GM23338 (cell line): Measurements from ENCODE around the gene CYYR1.

ENCODE experiments used
- CREB1 ChIP-seq: fragments of 250-450 bp; sonication (Bioruptor Pico); IDR thresholded peaks from 2 replicates; pipeline ENCODE4 v1.5.0; 2020; ENCODE audit warnings: low read depth, mild to moderate bottlenecking, moderate library complexity
- EZH2 ChIP-seq: fragments of 200-600 bp; sonication (generic); IDR thresholded peaks from one replicate; pipeline ENCODE4 v1.8.0; 2017; ENCODE audit warnings: antibody characterized with exemption, mild to moderate bottlenecking, low read depth; ENCODE audit not compliant: unreplicated experiment
- EZH2phosphoT487 ChIP-seq: fragments of 200-600 bp; sonication (generic); IDR thresholded peaks from one replicate; pipeline ENCODE4 v1.8.1; 2018; ENCODE audit warnings: antibody characterized with exemption; ENCODE audit not compliant: unreplicated experiment
- JUNB ChIP-seq: IDR thresholded peaks from one replicate; pipeline ENCODE4 v1.6.1; 2016; ENCODE audit warnings: antibody characterized with exemption; ENCODE audit not compliant: unreplicated experiment
- NANOG ChIP-seq: IDR thresholded peaks from 2 replicates; pipeline ENCODE4 v1.6.1; 2016; ENCODE audit warnings: antibody characterized with exemption, borderline replicate concordance
- POLR2AphosphoS5 ChIP-seq: IDR thresholded peaks from 2 replicates; pipeline ENCODE4 v1.6.1; 2016; ENCODE audit warnings: antibody characterized with exemption, low read depth
- STAT1 ChIP-seq: IDR thresholded peaks from one replicate; pipeline ENCODE4 v1.6.1; 2016; ENCODE audit warnings: antibody characterized with exemption; ENCODE audit not compliant: unreplicated experiment
- ZNF114 ChIP-seq: fragments of 250-450 bp; sonication (Bioruptor Pico); IDR thresholded peaks from 2 replicates; pipeline ENCODE4 v1.5.0; 2020; ENCODE audit warnings: mild to moderate bottlenecking, moderate library complexity
- ZNF331 ChIP-seq: fragments of 250-450 bp; sonication (Bioruptor Pico); IDR thresholded peaks from 2 replicates; pipeline ENCODE4 v1.5.0; 2020; ENCODE audit warnings: low read depth, mild to moderate bottlenecking, moderate library complexity
- TF ChIP-seq, protein P1 (sequence below): IDR thresholded peaks from one replicate; pipeline ENCODE4 v1.6.1; 2018; ENCODE audit warnings: antibody characterized with exemption; ENCODE audit not compliant: unreplicated experiment
- TF ChIP-seq, protein P2 (sequence below), 2 experiments: fragments of 200-600 bp in 1 of 2; sonication (generic) in 1 of 2; conservative IDR thresholded peaks; 2 replicates each; pipeline versions ENCODE4 v1.5.1 to v1.6.1; 2016 to 2017; ENCODE audit warnings: antibody characterized with exemption in 2 of 2, low read depth in 2 of 2, mild to moderate bottlenecking in 2 of 2, moderate library complexity in 1 of 2
- TF ChIP-seq, protein P3 (sequence below): IDR thresholded peaks from 2 replicates; pipeline ENCODE4 v1.6.1; 2016; ENCODE audit warnings: antibody characterized with exemption

DNA sequence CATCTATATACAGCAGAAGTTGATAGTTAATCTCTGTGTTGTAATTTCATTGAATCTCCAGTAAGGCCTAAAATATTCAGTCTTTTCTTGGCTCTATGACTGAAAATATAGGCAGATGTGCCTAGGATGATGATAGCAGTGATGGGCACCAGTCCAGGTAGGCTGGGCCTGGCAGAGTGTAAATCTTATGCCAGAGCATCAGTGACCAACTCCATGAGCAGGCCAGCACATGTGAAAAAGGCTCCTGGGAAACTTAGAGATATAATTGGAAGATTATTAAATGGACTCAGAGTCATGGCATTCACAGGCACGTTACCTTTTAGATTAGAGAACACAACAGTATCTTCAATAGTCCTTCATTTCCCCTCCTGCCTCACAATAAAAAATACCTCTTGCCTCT lies 20.7 kb upstream of the CYYR1 start:
- TF ChIP-seq EZH2phosphoT487, result no peak
- no peak for TF ChIP-seq ZNF114 (CRISPR knock-in tag)
- TF ChIP-seq, protein P1, sequence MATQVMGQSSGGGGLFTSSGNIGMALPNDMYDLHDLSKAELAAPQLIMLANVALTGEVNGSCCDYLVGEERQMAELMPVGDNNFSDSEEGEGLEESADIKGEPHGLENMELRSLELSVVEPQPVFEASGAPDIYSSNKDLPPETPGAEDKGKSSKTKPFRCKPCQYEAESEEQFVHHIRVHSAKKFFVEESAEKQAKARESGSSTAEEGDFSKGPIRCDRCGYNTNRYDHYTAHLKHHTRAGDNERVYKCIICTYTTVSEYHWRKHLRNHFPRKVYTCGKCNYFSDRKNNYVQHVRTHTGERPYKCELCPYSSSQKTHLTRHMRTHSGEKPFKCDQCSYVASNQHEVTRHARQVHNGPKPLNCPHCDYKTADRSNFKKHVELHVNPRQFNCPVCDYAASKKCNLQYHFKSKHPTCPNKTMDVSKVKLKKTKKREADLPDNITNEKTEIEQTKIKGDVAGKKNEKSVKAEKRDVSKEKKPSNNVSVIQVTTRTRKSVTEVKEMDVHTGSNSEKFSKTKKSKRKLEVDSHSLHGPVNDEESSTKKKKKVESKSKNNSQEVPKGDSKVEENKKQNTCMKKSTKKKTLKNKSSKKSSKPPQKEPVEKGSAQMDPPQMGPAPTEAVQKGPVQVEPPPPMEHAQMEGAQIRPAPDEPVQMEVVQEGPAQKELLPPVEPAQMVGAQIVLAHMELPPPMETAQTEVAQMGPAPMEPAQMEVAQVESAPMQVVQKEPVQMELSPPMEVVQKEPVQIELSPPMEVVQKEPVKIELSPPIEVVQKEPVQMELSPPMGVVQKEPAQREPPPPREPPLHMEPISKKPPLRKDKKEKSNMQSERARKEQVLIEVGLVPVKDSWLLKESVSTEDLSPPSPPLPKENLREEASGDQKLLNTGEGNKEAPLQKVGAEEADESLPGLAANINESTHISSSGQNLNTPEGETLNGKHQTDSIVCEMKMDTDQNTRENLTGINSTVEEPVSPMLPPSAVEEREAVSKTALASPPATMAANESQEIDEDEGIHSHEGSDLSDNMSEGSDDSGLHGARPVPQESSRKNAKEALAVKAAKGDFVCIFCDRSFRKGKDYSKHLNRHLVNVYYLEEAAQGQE, result no peak
- no peak for TF ChIP-seq ZNF331
- TF ChIP-seq, protein P2, sequence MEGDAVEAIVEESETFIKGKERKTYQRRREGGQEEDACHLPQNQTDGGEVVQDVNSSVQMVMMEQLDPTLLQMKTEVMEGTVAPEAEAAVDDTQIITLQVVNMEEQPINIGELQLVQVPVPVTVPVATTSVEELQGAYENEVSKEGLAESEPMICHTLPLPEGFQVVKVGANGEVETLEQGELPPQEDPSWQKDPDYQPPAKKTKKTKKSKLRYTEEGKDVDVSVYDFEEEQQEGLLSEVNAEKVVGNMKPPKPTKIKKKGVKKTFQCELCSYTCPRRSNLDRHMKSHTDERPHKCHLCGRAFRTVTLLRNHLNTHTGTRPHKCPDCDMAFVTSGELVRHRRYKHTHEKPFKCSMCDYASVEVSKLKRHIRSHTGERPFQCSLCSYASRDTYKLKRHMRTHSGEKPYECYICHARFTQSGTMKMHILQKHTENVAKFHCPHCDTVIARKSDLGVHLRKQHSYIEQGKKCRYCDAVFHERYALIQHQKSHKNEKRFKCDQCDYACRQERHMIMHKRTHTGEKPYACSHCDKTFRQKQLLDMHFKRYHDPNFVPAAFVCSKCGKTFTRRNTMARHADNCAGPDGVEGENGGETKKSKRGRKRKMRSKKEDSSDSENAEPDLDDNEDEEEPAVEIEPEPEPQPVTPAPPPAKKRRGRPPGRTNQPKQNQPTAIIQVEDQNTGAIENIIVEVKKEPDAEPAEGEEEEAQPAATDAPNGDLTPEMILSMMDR (conservative IDR thresholded peaks at IDR 0.05; ENCODE audit: low read depth in 2 of 2), result no peak
- TF ChIP-seq EZH2, result no peak
- TF ChIP-seq POLR2AphosphoS5, result no peak
- TF ChIP-seq NANOG, result no peak
- TF ChIP-seq CREB1 (CRISPR knock-in tag), result no peak
- TF ChIP-seq, protein P3, sequence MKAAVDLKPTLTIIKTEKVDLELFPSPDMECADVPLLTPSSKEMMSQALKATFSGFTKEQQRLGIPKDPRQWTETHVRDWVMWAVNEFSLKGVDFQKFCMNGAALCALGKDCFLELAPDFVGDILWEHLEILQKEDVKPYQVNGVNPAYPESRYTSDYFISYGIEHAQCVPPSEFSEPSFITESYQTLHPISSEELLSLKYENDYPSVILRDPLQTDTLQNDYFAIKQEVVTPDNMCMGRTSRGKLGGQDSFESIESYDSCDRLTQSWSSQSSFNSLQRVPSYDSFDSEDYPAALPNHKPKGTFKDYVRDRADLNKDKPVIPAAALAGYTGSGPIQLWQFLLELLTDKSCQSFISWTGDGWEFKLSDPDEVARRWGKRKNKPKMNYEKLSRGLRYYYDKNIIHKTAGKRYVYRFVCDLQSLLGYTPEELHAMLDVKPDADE, result no peak
- TF ChIP-seq STAT1, result no peak
- no peak for TF ChIP-seq JUNB
